ENCODE data around the gene TMCO4.
"Not testable (repeated sequence)": the region's sequence is repeated elsewhere in the genome, so short reads cannot be mapped to it uniquely, and the experiment has no call there.

Gene TMCO4

DNA sequence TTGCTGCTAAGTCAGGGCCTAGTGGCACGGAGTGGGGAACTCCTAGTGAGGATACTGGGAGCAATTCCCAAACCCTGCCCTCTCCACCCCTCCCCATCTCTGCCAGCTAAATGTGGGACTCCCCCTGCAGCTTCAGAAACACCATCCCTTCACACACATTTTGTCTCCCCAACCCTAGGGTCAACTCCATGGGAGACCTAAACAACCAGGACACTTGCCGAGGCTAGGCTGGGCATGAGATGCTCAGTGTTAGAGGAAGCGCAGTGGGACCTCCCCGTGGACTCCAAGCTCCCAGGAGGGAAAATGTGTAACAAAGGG lies 13.9 kb upstream of the TMCO4 start:
- no peak for DNase-seq (ENCODE audit: low read depth in 2 of 2)

DNA sequence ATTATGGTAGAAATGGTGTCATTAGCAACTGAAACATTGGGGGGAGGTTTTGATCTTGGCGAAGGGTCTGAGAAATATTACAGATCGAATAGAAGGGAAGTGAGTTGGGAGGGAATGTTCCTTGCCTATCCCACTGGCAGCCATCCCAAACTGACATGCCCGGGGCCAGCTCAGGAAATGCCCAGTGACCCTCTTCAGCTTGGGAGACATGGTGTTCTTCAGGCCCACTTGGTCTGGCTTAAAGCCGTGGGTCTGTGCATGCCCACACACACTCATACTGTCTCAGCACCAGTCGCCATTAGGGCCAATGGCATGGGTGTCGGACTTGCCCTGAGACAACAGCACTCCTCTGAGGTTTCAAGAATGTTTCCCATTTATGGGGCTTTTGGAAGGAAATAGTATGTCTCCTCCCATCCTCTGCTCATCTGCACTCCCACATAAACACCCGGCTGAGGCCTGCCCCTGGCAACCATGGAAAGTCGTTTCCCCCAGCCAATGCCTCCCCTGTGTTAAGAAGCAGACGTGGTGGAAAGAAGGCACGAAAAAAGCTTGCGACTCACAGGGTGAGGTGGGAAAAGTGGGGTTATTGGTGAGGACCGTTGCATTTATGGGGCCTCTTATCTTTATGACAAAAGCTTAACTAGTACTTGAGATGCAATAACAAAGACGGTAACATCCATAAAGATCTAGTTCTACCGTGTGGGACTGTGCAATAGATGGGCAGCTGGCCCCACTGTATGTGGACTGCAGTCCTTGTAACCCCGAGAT lies 13.3 kb upstream of the TMCO4 start:
- no peak for DNase-seq (ENCODE audit: low read depth in 2 of 2)

DNA sequence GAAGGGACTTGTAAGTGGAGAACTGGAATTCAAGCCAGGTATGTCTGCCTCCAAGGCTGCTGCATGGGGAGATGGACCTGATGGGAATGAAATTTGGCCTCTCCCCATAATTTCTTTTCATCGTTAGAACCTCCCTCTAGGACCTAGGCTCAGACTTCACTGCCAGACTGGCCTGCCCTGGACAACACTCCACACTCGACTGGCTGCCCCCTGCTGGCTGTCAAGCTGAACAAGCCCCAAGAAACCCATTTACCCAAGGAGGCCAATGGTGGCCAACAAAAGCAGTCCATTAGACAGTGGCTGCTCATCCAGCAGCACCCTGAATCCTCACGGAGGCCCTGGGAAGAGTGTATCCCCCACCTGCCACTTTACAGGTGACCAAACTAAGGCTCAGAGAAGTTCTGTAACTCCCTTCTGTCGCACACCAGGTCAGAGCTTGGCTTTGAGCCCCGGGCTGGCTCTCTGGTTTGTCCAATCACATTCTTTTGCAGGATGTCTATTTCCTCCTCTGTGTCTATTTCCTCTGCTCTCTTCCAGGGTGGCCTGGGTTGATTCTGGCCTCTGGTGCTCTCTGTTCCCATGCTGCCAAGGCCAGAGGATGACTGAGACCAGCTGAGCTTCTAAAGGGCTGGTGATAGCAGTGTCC lies 11.6 kb upstream of the TMCO4 start:
- DNase-seq (ENCODE audit: low read depth in 2 of 2), result peak in 1 of 2 donors; percentile 13

- DNase-seq (ENCODE audit: low read depth in 2 of 2), result no peak
Observed at GRCh38 chr1:19809044-19809750, 9.5 kb upstream of the TMCO4 start.

GRCh38 chr1:19808351-19808750 lies 8.6 kb upstream of the TMCO4 start:
- no peak for DNase-seq (ENCODE audit: low read depth in 2 of 2)

DNA sequence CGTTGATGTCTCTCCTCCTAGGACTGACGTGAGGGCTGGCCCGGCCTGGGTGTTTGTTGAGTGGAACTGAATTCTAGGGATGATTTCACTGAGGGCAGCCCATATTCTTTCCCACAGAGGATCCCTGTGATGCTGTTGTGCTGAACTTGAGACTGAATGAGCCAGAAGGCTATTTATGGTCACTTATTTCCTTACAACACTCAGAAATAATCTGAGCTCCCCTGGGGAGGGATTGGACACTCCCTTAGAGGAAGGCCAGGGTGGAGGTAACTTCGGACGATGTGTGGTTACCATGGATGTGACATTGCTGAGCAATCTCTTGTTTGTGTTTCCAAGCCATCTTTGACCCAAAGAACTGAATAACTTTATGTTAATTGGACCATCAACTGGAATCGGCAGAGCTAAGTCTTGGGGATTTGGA lies 5.1 kb upstream of the TMCO4 start:
- DNase-seq (ENCODE audit: low read depth in 2 of 2), result no peak

DNA sequence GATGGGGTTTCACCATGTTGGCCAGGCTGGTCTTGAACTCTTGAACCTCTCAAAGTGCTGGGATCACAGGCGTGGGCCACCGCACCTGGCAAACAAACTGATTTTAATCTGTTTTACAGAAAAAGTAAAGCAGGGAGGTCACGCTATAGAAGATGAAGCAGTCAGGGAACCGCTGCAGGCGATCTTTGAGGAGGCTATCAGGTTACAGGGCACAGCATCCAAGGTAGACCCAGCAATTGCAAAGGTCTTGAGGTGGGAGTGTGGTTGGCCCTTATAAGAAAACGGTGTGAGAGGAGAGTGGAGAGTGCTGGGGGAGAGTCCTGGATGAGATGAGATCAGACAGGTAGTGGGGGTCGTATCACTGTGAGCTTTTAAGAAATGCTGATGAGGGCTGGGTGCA lies 2.6 kb upstream of the TMCO4 start:
- DNase-seq (ENCODE audit: low read depth in 2 of 2), result no peak

DNA sequence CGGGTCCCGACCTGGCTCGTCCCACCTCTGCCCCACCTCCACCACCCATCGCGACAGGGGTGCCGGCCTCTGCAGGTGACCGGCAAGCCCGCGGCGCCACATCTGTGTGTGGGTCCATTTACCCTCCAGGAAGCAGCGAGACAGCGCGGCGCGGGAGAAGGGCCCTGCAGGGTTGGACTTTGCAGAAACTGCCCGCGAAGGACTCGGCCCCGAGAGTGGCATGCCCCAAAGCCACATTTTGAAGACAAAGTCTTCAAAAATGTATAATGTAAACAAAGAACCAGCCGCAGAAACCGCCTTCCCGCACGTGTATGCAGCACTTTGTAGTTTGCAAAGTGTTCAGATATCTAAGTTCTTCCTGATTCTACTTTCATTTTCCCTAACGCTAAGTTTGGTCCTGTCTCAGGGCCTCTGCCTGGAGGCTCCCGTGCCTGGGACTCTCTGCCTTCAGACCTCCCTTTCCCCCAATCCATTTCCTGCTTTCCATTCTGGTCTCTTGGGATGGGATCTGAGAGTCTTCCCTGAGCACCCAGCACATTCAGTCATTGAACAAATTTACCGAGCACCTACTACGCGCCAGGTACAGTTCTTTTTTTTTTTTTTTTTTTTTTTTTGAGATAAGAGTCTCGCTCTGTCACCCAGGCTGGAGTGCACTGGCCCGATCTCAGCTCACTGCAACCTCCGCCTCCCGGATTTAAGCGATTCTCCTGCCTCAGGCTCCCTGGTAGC lies 524 bp upstream of the TMCO4 start:
- DNase-seq (ENCODE audit: low read depth in 2 of 2), result no peak

GRCh38 chr1:19798486-19799229 lies 1.1 kb downstream of the TMCO4 start:
- no peak for DNase-seq (ENCODE audit: low read depth in 2 of 2)

DNA sequence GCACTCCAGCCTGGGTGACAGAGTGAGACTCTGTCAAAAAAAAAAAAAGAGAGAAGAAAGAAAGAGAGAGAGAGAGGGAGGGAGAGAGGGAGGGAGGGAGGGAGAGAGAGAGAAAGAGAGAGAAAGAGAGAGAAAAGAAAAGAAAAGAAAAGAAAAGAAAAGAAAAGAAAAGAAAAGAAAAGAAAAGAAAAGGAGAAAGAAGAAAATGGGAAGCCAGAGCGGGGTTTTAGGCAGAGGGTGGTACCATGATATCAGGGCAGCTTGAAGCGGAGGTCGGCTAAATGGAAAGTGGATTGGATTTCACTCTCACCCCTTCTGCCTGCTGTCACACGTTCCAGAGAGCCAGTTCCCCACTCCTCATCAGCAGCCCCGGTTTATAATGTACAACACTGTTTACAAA lies 1.9 kb downstream of the TMCO4 start:
- no peak for DNase-seq (ENCODE audit: low read depth in 2 of 2)

- DNase-seq (ENCODE audit: low read depth in 2 of 2), result no peak
Observed at GRCh38 chr1:19794583-19794982, 5.1 kb downstream of the TMCO4 start.

GRCh38 chr1:19793360-19794046 lies 6.2 kb downstream of the TMCO4 start:
- no peak for DNase-seq (ENCODE audit: low read depth in 2 of 2)

GRCh38 chr1:19792237-19793002 lies 7.3 kb downstream of the TMCO4 start:
- DNase-seq (ENCODE audit: low read depth in 2 of 2), result no peak

DNA sequence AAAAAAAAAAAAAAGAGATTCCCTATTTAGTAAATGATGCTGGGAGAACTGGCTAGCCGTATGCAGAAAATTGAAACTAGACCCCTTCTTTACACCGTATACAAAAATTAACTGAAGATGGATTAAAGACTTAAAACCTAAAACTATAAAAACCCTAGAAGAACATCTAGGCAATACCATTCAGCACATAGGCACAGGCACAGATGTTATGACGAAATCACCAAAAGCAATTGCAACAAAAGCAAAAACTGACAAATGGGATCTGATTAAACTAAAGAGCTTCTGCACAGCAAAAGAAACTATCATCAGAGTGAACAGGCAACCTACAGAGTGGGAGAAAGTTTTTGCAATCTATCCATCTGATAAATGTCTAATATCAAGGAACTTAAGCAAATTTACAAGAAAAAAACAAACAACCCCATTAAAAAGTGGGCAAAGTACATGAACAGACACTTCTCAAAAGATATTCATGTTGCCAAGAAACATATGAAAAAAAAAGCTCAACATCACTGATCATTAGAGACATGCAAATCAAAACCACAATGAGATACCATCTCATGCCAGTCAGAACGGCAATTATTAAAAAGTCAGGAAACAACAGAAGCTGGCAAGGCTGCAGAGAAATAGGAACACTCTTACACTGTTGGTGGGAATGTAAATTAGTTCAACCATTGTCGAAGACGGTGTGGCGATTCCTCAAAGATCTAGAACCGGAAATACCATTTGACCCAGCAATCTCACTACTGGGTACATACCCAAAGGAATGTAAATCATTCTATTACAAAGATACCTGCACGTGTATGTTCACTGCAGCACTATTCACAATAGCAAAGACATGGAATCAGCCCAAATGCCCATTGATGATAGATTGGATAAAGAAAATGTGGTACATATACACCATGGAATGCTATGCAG lies 9.4 kb downstream of the TMCO4 start:
- not testable (repeated sequence) for DNase-seq (ENCODE audit: low read depth in 2 of 2)

GRCh38 chr1:19786988-19787423 lies 12.7 kb downstream of the TMCO4 start:
- DNase-seq (ENCODE audit: low read depth in 2 of 2), result no peak

- no peak for DNase-seq (ENCODE audit: low read depth in 2 of 2)
Observed at GRCh38 chr1:19785660-19786059, 14.1 kb downstream of the TMCO4 start.

DNA sequence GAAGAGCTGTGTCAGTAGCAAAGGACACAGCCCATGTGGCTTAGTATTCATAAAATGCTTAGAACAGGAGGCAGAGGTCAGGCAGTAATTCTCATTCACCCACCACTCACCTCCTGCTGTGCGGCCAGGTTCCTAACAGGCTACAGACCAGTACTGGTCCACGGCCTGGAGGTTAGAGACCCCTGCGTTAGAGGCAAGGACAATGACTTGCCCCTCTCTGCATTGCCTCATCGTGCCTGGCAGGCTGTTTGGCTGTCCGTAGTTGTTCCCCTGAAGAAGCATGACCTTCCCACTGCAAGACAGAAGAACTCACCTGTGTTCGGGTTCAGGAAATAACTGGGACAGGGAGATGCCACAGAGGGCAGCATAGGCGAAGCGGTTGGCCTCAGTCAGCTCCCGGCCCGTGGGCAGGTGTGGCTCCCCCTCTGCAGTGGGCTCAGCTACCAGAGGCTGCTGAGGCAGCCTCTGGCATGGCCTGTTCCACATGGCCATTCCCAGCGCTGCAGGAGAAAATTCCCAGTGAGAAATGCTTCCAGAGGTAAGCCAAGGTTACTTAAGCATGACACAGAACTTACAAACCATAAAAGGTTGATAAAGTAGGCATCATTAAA lies 19.3 kb downstream of the TMCO4 start:
- no peak for DNase-seq (ENCODE audit: low read depth in 2 of 2)

GRCh38 chr1:19776933-19777332 lies 22.8 kb downstream of the TMCO4 start:
- DNase-seq (ENCODE audit: low read depth in 2 of 2), result no peak

DNA sequence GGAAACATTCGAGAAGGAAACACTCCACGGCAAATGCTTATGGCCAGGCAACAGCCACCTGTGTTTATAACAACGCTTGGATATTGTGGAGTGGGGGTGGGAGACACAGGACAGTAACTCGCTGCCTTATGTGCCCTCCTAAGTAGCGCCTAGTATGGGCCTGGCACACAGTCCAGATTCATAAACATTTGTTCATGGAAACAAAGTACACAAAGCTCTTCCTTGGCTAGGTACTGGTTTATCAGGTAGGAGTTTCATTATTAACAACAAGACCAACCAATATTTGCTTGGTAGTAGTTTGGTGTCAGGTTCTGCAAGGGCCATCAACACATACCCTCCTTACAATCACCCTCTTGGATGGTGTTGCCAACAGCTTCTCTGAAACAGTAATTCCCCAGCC lies 23.4 kb downstream of the TMCO4 start:
- no peak for DNase-seq (ENCODE audit: low read depth in 2 of 2)

Measured in stimulated activated CD8-positive, alpha-beta memory T cell treated with anti-CD3 and anti-CD28 coated beads, Interleukin-7, amount 100 ng/mL, for 1 hour (primary cell).